Left kidney (tissue), 2 donors: Measurements from ENCODE around the gene KRTAP5-2. TPM values are rescaled to one million over a fixed set of nuclear protein-coding genes. Genes with fewer than 3 reads are reported as not detected.
"Not testable (repeated sequence)": the region's sequence is repeated elsewhere in the genome, so short reads cannot be mapped to it uniquely, and the experiment has no call there.

Experiments
- DNase-seq: peaks from one replicate; pipeline ENCODE4 v3.0.0-alpha.2; 2013
- polyA plus RNA-seq: library from polyadenylated mRNA; unstranded; fragments of 120-200 nt; gene quantifications from one replicate; pipeline ENCODE4 v1.2.1, GENCODE V29; 2013; ENCODE audit not compliant: insufficient read length

Gene KRTAP5-2
- polyA plus RNA-seq, 1 donor: not detected

- DNase-seq: no peak
Measured at GRCh38 chr11:1589996-1590395, 8.1 kb downstream of the KRTAP5-2 start.

DNA sequence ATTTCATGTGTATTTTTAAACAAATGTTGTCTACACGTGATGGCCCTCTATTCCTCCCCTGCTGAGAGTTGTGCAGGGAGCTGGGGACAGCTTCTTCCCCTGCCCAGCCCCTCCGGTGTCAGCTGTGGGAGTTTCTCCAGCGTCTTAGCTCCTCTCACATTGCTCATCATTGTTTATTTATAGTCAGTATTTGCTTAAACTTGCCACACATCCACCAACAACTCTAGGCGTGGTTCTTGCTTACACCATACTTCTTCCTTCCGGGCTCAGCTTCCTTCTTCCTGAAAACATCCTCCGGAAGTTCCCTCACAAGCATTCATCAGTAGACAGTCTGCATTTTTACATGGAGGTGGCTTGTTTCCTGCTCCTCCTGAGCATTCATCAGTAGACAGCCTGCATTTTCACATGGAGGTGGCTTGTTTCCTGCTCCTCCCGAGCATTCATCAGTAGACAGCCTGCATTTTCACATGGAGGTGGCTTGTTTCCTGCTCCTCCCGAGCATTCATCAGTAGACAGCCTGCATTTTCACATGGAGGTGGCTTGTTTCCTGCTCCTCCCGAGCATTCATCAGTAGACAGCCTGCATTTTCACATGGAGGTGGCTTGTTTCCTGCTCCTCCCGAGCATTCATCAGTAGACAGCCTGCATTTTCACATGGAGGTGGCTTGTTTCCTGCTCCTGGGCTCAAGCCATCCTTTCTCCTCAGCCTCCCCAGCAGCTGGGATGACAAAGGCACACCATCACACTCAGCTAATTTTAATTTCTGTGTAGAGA lies 8.7 kb downstream of the KRTAP5-2 start:
- DNase-seq: not testable (repeated sequence)

DNA sequence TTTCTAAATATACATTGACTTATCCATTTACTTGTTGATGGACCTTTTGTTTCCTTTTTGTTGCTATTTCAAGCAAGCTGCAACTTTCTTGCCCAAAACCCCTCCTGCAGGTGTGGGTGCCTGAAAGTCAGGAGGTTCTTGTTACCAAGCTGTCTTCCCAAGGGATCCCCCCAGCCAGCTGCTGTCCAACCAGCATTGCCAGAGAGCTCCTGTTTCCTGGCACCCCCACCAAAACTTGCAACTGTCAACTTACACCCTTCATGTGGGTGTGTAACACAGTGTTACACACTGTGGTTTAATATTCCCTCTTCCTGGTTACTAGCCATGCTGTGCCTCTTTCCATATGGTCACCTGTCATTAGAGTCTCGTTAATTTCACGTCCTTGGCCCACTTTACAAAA lies 11.4 kb downstream of the KRTAP5-2 start:
- DNase-seq: no peak

DNA sequence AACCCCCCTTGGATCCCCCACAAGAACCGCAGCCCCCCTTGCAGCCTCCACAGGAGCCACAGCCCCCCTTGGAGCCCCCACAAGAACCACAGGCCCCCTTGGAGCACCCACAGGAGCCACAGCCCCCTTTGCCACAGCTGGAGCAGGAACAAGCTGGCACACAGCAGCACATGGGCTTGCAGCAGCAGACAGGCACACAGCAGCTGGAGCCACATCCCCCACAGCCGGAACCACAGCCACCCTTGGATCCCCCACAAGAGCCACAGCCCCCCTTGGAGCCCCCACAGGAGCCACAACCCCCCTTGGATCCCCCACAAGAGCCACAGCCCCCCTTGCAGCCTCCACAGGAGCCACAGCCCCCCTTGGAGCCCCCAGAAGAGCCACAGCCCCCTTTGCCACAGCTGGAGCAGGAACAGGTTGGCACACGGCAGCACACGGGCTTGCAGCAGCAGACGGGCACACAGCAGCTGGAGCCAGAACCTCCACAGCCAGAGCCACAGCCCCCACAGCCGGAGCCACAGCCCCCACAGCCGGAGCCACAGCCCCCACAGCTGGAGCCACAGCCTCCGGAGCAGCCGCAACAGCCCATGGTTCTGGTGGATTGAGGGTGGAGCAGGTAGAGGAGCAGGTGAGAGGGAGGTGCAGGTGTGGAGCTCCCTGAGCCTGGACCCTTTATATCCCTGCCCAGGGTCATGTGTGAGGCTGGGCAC lies 13.3 kb downstream of the KRTAP5-2 start, which contains the start of gene KRTAP5-1:
Gene KRTAP5-1 (minus strand): TSS at position 623 of the 710 bp plus-strand sequence. CDS start 34 bp downstream, at position 589.
- not testable (repeated sequence) for DNase-seq

DNA sequence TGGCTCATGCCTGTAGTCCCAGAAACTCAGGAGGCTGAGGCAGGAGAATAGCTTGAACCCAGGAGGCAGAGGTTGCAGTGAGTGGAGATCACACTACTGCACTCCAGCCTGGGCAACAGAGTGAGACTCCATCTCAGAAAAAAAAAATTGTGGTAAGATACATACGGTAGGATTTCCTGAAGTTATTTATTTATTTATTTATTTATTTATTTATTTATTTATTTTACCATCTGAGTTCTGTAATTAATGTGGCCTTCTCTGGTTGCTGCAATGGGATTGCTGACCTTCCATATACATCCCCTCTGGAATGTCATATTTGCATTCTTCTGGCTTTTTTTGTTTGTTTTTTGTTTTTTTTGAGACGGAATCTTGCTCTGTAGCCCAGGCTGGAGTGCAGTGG lies 15.2 kb downstream of the KRTAP5-2 start:
- not testable (repeated sequence) for DNase-seq

DNA sequence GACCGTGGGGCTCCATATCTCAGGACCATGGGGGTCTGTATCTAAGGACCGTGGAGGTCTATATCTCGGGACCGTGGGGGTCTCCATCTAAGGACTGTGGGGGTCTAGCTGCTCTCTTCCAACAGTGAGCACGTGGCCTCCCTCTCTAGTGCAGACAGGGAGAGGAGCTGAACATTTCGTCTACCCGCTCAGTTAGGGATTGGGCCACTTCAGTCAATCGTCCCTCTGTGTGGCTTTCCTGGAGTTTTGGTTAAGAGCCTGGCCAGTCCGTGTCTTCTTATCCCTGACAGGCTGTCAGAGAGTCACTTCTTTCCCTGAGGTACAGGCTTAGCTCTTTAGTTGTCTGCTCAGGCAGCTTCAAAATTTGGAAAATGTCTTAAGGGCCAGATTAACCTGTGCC lies 16.1 kb downstream of the KRTAP5-2 start:
- DNase-seq: no peak

DNA sequence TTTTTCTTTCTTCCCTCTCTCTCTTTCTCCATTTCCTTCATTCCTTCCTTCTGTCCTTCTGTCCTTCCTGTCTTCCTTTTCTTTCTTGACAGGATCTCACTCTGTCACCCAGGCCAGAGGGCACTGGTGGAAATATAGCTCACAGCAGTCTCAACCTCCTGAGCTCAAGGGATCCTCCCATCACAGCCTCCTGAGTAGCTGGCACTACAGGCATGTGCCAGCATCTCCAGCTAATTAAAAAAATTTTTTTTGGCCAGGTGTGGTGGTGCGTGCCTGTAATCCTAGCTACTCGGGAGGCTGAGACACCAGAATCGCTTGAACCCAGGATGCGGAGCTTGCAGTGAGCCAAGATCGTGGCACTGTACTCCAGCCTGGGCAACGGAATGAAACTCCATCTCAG lies 21.3 kb downstream of the KRTAP5-2 start:
- DNase-seq: no peak

DNA sequence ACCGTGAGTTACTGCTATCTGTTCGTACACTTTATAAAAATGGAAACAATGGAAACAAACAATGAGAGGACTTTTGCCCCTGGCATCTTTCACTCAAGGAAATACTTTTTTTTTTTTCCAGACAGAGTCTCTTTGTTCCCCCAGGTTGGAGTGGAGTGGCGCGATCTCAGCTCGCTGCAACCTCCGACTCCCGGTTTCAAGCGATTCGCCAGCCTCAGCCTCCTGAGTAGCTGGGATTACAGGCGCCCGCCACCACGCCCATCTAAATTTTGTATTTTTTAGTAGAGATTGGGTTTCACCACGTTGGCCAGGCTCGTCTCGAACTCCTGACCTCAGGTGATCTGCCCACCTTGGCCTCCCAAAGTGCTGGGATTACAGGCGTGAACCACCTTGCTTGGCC lies 22.3 kb downstream of the KRTAP5-2 start:
- not testable (repeated sequence) for DNase-seq

DNA sequence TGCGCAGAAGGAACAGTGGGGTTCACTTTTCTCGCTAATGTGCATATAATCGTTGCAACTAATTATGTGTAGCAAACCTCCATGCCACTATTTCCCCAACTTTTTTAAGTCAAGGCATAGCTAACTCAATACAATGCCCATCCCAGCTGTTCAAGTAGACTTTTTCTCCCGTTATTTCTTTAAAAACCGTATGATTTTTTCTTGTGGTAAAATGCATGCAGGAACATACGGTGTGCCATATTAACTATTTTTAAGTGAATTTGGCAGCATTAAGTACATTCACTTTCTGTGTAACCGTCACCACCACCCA lies 23.2 kb downstream of the KRTAP5-2 start:
- no peak for DNase-seq

DNA sequence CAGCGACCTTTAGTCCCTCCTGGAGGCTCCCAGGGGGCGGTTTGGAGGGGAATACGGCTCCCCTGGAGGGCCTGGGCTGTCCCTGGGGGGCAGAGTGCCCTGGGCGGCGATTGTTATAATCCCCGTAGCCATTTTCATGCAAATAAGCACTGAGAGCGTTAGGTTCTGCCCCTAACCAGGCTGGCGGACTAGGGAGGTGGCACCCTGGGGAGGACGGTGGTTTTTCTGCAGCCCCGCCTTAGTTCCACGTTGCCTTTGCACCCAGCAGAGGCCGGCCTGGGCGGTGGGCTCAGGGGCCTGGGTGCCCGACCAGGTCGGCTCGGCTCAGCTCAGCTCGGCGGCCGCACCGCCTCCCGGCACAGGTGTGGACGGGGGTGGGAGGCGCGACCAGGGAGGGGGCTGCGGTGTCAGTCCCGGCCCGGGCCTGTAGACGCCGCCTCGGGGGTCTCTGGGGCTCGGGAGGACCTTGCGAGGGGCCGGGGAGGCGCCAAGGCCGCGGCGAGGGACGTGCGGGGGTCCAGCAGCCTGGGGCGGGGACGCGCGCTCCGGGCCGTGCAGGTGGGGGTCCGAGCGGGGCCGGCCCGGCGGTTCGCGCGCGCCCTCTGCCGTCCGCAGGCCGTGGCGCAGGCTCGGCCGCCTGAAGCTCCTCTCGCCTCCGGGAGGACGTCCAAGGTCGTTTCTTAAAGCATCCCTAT lies 23.7 kb downstream of the KRTAP5-2 start:
- DNase-seq: no peak

GRCh38 chr11:1573903-1574237 lies 24.2 kb downstream of the KRTAP5-2 start:
- DNase-seq: no peak

DNA sequence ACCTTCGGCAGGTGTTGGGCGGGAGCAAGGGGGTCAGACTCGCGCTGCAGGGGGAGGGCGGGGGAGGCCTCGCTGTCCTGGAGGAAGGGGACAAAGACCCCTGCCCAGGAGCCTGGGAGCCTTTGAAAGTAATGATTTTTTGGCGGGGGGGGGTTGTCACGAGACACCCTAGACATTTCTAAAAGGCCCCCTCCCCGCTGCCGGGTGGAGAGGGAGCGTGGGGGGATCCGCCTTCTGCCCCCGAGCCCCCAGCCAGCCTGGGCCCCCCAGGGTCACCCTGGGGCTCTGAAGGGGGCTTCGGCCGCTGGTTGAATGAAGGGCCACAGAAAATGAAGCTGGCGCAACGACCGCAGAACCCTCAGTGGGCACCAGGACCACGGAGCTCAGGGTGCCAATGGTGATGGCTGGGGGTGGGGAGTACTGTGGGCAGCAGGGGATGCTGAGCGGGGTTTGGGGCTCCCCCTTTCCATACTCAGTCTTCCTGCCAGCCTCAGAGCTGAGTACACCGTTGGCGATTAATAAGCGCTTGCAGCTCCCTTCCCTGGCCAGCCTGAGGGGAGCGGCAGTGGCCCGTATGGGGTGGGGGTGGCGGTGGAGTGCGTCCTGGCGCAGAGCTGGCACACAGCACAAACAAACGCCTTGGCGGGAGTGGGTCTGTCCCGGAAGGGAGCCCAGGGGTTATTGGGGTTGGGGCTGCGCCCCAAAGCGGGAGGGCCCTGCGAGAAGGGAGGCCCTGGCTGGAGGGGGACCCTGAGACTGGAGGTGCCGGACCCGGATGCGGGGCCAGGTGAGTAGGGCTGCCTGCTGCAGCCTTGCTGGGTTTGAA lies 24.8 kb downstream of the KRTAP5-2 start:
- no peak for DNase-seq

- peak; percentile 77 for DNase-seq
Measured at GRCh38 chr11:1572197-1573076, 25.7 kb downstream of the KRTAP5-2 start, which contains the start of gene DUSP8. TSS of gene DUSP8 (minus strand) at chr11:1572271. CDS start at chr11:1565826, 6,445 bp downstream.

- DNase-seq: no peak
Measured at GRCh38 chr11:1571760-1572196, 26.3 kb downstream of the KRTAP5-2 start.

- DNase-seq: no peak
Measured at GRCh38 chr11:1570896-1571759, 27.0 kb downstream of the KRTAP5-2 start.

DNA sequence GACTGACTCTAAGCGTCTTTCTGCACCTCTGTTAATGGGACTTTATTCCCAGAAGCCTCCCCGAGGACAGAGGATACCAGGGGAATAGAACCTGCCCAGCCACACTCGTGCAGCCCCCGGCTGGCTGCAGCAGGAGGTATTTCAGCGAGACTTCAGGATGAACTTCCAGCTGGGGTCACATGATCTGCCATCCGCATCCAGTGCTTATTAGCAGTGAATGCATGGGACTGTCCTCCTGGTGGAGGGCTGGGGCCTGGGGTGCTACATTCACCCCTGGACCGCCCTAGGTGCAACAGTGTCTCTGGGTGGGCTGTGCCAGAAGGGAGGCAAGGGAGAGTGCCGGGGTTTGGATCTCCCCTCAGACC lies 27.6 kb downstream of the KRTAP5-2 start:
- DNase-seq: no peak

DNA sequence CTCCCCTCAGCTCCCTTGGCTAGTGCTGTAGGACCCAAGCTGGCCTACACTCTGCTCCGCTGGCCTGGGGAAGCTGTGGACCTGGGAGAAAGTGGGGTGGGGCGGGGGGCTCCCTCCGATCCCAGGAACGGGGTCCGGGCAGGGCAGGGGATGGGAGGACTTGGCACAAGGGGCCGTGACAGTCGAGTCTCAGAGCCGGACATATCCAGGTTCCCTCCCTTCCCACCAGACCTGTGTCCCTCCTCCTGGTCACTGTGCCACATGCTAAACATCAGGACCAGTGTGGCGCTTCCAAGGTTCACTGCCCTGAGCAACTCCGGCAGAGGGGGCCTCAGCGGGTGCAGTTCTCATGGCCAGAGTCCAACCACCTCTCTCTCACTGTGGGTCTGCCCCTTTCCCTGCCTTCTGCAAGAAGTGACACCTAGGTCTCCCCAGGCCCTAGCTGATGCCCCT lies 28.1 kb downstream of the KRTAP5-2 start:
- no peak for DNase-seq

DNA sequence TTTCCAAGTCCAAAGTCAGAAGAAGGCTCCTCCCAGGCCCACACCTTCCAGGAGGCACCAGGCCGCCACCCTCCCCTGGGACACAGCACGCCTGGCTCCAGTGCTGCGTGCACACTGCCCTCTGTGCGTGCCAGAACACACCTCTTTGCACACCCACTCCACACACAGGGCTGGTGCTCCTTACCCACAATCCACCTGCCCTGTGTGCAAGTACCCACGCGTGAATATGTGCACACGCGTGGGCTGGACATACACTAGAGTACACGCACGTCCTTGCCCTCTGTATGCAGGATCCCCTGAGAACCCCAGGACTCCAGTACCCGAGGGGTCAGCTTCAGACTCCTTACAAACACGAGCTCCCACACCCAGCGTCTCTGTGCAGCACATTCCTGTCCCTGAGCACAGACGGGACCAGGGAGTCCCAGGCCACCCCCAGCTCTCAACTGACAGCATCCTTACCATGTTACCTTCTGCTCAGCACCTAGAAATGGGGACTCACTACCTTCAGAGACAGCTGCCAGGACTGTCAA lies 28.8 kb downstream of the KRTAP5-2 start:
- DNase-seq: no peak

GRCh38 chr11:1568441-1568911 lies 29.6 kb downstream of the KRTAP5-2 start:
- no peak for DNase-seq

GRCh38 chr11:1567721-1568100 lies 30.4 kb downstream of the KRTAP5-2 start:
- DNase-seq: no peak
